Measurements from ENCODE around the gene ACTL7B.
"Not testable (repeated sequence)": the region's sequence is repeated elsewhere in the genome, so short reads cannot be mapped to it uniquely, and the experiment has no call there.

ACTL7B gene

DNA sequence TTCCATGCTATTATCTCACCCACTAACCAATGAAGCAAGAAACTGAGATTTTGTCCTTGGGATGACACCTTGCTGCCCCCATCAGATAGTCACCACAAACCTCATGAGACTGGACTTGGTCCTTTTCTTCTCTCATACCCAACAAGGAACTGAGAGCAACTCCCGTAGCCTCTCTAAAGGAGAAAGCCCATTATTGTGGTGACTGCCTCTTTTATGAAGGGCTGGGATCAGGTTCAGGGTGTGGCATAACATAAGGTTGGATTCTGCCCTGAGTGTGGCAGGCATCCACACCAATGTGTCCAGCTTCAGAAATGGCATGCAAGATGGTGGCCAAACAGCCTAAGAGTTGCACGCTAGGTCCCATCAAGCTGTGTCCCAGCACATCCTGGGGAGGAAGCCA, 5.0 kb upstream of the ACTL7B start:
- Mint-ChIP-seq H3K27ac (no peak overlapping the region), H3K4me1 (ENCODE audit: low read depth) (peaks cover 5% of the 10 kb centered on the region), H3K27me3 (no peaks in the 10 kb centered on the region), H3K36me3 (ENCODE audit: low read depth) (peaks cover 6% of the 10 kb centered on the region), H3K9me3 (no peaks in the 10 kb centered on the region), H3K4me3 (no peak overlapping the region)
- DNase-seq = no peak

DNA sequence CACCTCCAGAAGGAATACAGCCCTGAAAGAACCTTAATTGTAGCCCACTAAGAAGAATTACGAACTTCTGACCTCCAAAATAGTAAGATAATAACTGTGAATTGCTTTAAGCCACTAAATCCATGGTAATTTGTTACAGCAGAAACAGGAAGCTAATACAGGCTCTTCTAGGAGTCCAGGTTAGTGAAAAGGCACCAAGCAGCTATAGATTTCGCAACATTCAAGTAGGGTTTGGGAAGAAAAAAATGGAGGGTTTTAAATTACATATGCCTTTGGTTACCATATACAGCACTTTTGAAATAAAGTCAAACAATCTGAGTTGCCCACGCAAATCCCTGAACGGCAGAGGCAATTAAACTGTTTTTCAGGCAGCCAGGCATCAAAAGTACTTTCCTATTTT, 4.6 kb upstream of the ACTL7B start:
- Mint-ChIP-seq H3K36me3 (ENCODE audit: low read depth) (peaks cover 6% of the 10 kb centered on the region), H3K4me1 (ENCODE audit: low read depth) (peaks cover 5% of the 10 kb centered on the region), H3K9me3 (no peaks in the 10 kb centered on the region), H3K27me3 (no peaks in the 10 kb centered on the region), H3K4me3 (no peak overlapping the region), H3K27ac (no peak overlapping the region)
- DNase-seq = no peak

DNA sequence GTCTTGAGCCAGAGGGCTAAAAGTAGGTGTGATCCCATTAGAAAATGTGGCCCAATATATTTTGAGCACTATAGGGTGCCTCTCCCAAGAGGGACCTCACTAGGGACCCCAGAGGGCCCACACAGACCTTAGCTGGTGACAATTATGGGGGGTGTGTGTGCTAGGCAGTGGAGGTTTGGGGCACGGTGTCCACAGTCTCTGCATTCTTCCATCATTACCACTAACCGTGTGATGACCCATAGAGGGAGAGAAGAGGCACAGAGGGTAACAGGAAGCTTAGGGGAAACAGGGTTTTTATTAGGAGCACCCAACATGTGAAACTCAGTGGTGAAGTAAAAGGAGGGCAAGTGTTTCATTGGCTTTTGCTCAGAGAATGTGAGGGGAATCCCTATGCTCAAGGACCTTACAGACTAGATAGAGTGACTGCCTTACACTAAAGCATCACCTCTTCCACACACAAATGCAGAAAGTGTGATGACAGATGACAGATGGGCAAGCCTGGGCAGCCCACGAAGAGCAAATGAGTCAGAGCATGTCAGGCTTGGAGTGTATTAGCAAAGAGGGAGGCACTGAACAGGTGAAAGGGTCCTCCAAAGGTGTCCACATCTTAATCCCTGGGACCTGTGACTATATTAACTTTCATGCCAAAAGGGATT, 3.8 kb upstream of the ACTL7B start:
- Mint-ChIP-seq H3K4me1 (ENCODE audit: low read depth) (peaks cover 5% of the 10 kb centered on the region), H3K36me3 (ENCODE audit: low read depth) (peaks cover 6% of the 10 kb centered on the region), H3K4me3 (no peak overlapping the region), H3K27ac (no peak overlapping the region), H3K9me3 (no peaks in the 10 kb centered on the region), H3K27me3 (no peaks in the 10 kb centered on the region)
- no peak for DNase-seq

DNA sequence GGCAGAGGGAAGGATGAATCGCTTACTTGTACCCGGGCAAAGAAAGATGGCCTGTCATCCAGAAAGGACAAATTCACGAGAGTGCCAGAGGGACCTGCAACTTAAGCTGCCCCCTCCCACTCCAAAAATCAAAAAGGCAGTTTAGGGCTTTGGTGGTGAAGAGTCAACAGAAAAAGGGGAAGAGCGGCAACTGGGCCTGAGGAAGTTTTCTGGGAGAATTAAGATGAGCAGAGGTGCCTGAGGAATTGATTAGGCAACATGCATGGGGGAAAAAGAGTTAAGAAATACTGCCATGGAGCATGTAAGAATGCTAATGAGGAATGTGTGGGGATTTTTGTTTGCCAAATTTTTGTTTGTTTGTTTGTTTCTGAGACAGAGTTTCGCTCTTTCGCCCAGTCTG, 1.8 kb upstream of the ACTL7B start:
- peaks cover 2% of the 10 kb centered on the region for H3K27me3 Mint-ChIP-seq
- peaks cover 5% of the 10 kb centered on the region for H3K4me1 Mint-ChIP-seq (ENCODE audit: low read depth)
- H3K9me3 Mint-ChIP-seq = no peaks in the 10 kb centered on the region
- H3K4me3 Mint-ChIP-seq = no peak overlapping the region
- no peak for DNase-seq
- H3K27ac Mint-ChIP-seq = no peak overlapping the region
- H3K36me3 Mint-ChIP-seq (ENCODE audit: low read depth) = peaks cover 2% of the 10 kb centered on the region

DNA sequence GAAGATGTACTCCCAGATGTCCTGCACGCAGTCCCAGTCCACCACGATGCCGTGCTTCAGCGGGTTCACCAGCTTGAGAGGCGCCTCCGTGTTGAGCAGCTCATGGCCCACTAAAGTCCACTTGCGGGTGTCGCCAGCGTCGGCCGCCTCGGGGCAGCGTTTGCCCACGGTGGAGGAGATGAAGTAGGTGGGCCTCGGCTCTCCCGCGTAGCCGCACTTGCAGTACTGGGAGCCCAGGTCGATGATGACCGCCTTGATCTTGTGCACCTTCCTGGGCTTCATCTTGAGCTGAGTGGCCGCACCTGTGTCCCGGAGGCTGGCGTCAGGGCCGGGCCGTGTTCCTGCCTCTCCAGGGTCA, 278 bp downstream of the ACTL7B start:
- no peak overlapping the region for H3K27ac Mint-ChIP-seq
- peaks cover 11% of the 10 kb centered on the region for H3K27me3 Mint-ChIP-seq
- no peak overlapping the region for H3K4me3 Mint-ChIP-seq
- H3K36me3 Mint-ChIP-seq (ENCODE audit: low read depth) = no peaks in the 10 kb centered on the region
- H3K4me1 Mint-ChIP-seq (ENCODE audit: low read depth) = peaks cover 5% of the 10 kb centered on the region
- H3K9me3 Mint-ChIP-seq = no peaks in the 10 kb centered on the region
- DNase-seq = no peak

DNA sequence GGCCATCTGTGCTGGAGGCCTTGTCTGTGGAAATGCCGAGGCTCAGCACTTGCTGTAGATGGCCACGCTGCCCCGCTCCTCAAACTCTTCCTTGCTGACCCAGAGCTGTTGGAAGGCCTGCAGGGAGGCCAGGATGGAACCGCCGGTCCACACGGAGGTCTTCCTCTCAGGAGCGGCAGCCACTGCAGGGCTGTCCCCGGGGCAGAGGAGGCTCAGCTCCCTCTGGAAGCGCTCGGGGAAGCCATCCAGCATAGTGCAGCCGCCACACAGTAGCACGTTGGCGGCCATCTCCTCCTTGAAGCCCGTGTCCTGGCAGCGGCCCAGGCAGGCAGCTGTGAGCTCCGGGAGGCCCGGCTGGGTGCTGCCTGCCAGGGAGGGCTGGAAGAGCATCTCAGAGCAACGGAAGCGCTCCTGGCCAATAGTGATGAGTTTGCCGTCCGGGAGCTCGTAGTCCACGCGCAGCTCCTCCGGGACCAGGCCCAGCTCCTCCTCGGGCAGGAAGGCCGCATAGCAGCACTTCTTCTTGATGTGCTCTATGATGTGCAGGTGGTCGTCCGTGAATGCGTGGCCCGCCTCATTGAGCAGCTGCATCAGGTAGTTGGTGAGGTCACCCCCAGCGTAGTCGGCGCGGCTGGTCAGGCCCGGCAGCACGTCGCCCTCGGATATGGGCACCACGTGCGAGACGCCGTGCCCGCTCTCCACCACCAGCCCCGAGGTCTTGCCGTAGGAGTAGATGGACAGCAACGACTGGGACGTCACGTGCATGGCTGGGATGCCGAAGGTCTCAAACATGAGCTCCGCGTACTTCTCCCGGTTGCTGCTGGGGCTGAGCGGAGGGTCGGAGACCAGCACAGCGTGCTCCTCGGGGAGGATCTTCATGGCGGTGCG, 901 bp downstream of the ACTL7B start:
- no peak for DNase-seq
- H3K36me3 Mint-ChIP-seq (ENCODE audit: low read depth) = no peaks in the 10 kb centered on the region
- H3K27ac Mint-ChIP-seq = no peak overlapping the region
- H3K9me3 Mint-ChIP-seq = no peaks in the 10 kb centered on the region
- no peak overlapping the region for H3K4me3 Mint-ChIP-seq
- peaks cover 11% of the 10 kb centered on the region for H3K27me3 Mint-ChIP-seq
- H3K4me1 Mint-ChIP-seq (ENCODE audit: low read depth) = peaks cover 4% of the 10 kb centered on the region

DNA sequence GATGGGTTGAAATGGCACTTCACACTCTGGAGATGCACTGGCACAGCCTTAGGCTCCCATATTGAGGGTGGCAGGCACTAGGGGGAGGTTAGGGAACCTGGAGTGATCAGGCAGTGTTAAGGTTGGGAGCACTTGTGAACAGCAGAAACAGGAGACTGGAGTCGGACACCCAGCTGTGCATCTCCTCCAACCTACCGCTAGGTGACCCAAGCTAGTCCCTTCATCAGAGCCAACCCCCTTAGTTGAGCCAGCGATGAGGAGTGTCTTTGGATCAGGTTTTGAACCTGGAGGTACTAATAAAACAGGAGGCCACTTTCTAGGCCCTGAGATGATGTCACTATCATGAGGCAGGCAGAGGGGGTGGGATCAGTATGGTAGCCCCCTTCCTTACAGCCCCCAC, 1.7 kb downstream of the ACTL7B start:
- no peaks in the 10 kb centered on the region for H3K9me3 Mint-ChIP-seq
- H3K4me1 Mint-ChIP-seq (ENCODE audit: low read depth) = no peaks in the 10 kb centered on the region
- no peaks in the 10 kb centered on the region for H3K36me3 Mint-ChIP-seq (ENCODE audit: low read depth)
- H3K27me3 Mint-ChIP-seq = peaks cover 11% of the 10 kb centered on the region
- no peak overlapping the region for H3K27ac Mint-ChIP-seq
- DNase-seq = no peak
- no peak overlapping the region for H3K4me3 Mint-ChIP-seq

DNA sequence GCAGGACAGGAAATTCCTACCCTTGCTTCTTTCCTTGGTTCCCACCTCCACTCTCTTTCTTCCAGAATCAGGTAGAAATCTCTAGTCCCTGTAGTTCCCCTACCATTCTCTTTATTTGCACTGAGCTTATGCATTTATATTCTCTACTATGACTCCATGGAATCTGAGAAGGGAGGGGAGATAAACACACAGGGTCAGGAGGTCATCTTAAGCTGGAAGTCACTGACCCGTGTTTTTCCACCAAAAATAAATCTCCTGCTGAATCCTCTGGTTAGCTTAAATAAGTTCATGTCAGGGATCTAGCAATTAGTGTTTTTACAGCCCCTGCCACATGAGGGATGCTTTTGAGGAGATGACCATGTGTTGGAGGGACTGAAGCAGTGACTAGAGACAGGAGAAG, 3.7 kb downstream of the ACTL7B start:
- DNase-seq = no peak
- H3K27me3 Mint-ChIP-seq = peaks cover 11% of the 10 kb centered on the region
- no peak overlapping the region for H3K27ac Mint-ChIP-seq
- H3K36me3 Mint-ChIP-seq (ENCODE audit: low read depth) = no peaks in the 10 kb centered on the region
- no peak overlapping the region for H3K4me3 Mint-ChIP-seq
- H3K4me1 Mint-ChIP-seq (ENCODE audit: low read depth) = no peaks in the 10 kb centered on the region
- no peaks in the 10 kb centered on the region for H3K9me3 Mint-ChIP-seq

DNA sequence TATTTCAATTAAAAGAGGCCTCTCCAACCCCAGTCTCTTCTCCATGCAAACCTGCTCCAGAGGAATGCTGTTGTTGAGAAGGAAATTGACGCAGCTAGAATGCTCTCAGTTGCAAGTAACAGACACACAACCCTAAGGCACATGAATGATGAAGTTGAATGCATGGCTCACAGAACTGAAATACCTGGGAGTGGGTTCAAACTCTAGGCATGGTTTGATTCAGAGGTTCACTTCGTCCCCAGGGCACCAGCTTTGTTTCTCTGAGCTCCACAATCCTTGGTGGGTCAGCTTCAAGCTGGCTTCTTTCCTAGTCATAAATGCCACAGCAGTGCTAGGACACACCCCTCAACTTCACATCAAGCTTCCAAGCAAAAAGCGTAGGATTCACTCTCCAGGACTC, 4.6 kb downstream of the ACTL7B start:
- Mint-ChIP-seq H3K27ac (no peak overlapping the region), H3K27me3 (peaks cover 11% of the 10 kb centered on the region), H3K4me1 (ENCODE audit: low read depth) (no peaks in the 10 kb centered on the region), H3K4me3 (no peak overlapping the region), H3K36me3 (ENCODE audit: low read depth) (no peaks in the 10 kb centered on the region), H3K9me3 (no peaks in the 10 kb centered on the region)
- no peak for DNase-seq

DNA sequence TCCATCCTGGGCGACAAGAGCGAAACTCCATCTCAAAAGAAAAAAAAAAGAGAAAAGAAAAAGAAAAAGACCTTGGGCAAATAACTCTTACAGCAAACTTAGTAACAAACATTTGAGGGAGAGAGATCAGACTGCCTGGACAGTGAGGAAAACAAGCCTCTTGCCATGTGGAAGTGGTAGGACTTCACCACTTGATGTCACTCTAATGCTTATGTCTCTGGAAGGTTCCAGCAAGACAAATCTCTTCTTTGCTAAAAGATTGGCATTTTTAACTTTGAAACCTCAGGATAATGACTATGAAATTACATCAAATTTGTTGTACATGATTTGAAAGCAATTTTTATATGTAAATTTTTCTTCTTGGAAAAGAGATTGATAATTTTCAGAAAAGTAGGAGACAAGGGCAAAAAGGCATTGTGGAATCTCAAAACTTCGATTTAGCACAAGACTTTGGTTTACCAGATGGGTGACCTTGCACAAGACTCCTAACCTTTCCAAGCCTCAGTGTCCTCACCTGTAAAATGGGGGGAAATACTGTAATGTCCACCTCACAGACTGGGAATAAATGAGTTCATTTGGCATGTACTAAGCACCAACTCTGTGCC, 5.4 kb downstream of the ACTL7B start:
- Mint-ChIP-seq H3K36me3 (ENCODE audit: low read depth) (no peaks in the 10 kb centered on the region), H3K4me3 (no peak overlapping the region), H3K27me3 (peaks cover 11% of the 10 kb centered on the region), H3K4me1 (ENCODE audit: low read depth) (no peaks in the 10 kb centered on the region), H3K27ac (no peak overlapping the region), H3K9me3 (no peaks in the 10 kb centered on the region)
- no peak for DNase-seq

DNA sequence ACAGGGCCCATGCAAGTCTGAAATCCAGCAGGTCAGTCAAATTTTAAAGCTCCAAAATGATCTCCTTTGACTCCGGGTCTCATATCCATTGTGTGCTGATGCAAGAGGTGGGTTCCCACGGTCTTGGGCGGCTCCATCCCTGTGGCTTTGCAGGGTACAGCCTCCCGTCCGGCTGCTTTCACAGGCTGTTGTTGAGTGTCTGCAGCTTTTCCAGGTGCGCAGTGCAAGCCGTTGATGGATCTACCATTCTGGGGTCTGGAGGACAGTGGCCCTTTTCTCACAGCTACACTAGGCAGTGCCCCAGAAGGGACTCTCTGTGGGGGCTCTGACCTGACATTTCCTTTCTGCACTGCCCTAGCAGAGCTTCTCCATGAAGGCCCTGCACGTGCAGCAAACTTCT, 7.5 kb downstream of the ACTL7B start:
- H3K4me3 Mint-ChIP-seq; DNase-seq; H3K27ac Mint-ChIP-seq; H3K4me1 Mint-ChIP-seq (ENCODE audit: low read depth); H3K36me3 Mint-ChIP-seq (ENCODE audit: low read depth); H3K9me3 Mint-ChIP-seq: not testable (repeated sequence)
- peaks cover 11% of the 10 kb centered on the region for H3K27me3 Mint-ChIP-seq

DNA sequence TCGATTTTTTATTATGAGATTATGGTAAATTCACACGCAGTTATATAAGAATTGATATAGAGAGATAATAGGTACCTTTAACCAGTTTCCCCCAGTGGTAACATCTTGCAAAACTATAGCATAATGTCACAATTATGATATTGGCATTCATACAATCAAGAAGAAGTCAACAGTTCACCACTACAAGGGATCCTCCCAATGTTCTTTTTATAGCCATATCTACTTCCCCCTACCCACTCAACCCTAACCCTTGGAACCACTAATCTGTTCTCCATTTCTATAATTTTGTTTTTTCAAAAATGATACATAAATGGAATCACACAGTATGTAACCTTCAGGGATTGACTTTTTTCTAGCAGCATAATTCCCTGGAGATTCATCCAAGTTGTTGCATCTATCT, 9.8 kb downstream of the ACTL7B start:
- Mint-ChIP-seq H3K4me3 (no peak overlapping the region), H3K36me3 (ENCODE audit: low read depth) (no peaks in the 10 kb centered on the region), H3K27ac (no peak overlapping the region), H3K27me3 (no peaks in the 10 kb centered on the region), H3K4me1 (ENCODE audit: low read depth) (peaks cover 13% of the 10 kb centered on the region), H3K9me3 (no peaks in the 10 kb centered on the region)
- no peak for DNase-seq

DNA sequence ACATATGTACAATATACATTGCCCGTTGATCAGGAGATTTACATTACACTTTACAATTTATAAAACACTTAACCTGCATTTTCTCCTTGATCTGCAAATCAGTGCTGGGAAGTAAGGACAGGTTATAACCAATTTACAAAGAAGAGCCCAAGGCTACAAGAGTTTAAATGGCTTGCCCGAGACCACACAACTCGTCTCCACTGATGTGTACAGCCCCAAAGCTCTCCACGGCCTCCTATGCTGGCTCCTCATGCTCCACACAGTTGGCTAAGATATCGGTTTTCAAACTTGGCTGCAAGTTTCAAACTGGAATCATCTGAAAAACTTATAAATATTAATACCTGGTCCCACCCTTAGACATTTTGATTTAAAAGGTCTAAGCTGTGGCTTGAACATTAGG, 10.3 kb downstream of the ACTL7B start:
- H3K9me3 Mint-ChIP-seq = no peaks in the 10 kb centered on the region
- no peak overlapping the region for H3K27ac Mint-ChIP-seq
- H3K4me3 Mint-ChIP-seq = no peak overlapping the region
- H3K36me3 Mint-ChIP-seq (ENCODE audit: low read depth) = no peaks in the 10 kb centered on the region
- peaks cover 13% of the 10 kb centered on the region for H3K4me1 Mint-ChIP-seq (ENCODE audit: low read depth)
- H3K27me3 Mint-ChIP-seq = no peaks in the 10 kb centered on the region
- DNase-seq = no peak

DNA sequence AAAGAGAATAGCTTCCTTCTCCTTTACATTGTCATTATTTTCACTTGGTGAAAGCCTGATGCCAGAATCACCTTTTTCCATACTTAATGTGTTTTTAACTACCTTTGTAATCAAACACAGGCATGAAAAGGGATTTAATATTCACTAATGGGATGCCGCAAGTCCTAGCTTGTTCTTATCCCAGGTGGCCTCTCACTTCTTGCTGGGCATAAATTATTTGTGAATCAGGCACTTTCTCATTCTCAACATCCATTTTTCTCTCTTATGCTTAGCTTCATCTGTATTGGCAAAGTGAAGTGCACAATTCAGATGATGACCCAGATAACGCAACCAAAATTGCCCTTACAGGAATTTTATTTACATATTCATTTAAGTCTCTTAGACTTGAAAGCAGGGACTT, 10.9 kb downstream of the ACTL7B start:
- Mint-ChIP-seq H3K4me1 (ENCODE audit: low read depth) (peaks cover 13% of the 10 kb centered on the region), H3K36me3 (ENCODE audit: low read depth) (no peaks in the 10 kb centered on the region), H3K27ac (no peak overlapping the region), H3K4me3 (no peak overlapping the region), H3K9me3 (no peaks in the 10 kb centered on the region), H3K27me3 (no peaks in the 10 kb centered on the region)
- no peak for DNase-seq

DNA sequence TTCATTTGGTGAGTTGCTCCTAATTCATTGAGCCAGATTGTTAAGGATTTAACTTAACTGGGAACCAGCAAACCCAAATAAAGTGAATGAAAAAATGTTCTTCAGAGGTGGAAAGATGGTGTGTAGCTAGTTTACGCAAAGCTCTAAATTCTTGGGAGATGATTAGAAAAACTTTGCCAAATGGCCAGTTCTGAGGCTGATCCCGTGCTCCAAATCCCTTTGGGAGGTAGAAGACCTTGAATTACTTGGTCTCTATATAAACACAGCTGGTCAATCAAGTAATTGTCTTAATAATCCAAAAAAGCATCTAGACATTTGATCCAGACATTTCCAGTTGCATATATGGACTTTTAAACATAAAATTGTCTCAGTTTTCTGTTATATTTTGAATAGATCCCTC, 11.4 kb downstream of the ACTL7B start:
- no peaks in the 10 kb centered on the region for H3K9me3 Mint-ChIP-seq
- H3K36me3 Mint-ChIP-seq (ENCODE audit: low read depth) = no peaks in the 10 kb centered on the region
- H3K4me3 Mint-ChIP-seq = no peak overlapping the region
- H3K27ac Mint-ChIP-seq = no peak overlapping the region
- no peak for DNase-seq
- H3K4me1 Mint-ChIP-seq (ENCODE audit: low read depth) = peaks cover 13% of the 10 kb centered on the region
- H3K27me3 Mint-ChIP-seq = no peaks in the 10 kb centered on the region
